HG02798 (cell line): ENCODE results near the gene ALDH5A1.

Source experiments
- ATAC-seq: cut with Tn5 transposase; IDR thresholded peaks from one replicate; pipeline ENCODE4 v1.9.1; 2021; ENCODE audit warnings: mild to moderate bottlenecking; ENCODE audit not compliant: unreplicated experiment, poor library complexity

Gene ALDH5A1

DNA sequence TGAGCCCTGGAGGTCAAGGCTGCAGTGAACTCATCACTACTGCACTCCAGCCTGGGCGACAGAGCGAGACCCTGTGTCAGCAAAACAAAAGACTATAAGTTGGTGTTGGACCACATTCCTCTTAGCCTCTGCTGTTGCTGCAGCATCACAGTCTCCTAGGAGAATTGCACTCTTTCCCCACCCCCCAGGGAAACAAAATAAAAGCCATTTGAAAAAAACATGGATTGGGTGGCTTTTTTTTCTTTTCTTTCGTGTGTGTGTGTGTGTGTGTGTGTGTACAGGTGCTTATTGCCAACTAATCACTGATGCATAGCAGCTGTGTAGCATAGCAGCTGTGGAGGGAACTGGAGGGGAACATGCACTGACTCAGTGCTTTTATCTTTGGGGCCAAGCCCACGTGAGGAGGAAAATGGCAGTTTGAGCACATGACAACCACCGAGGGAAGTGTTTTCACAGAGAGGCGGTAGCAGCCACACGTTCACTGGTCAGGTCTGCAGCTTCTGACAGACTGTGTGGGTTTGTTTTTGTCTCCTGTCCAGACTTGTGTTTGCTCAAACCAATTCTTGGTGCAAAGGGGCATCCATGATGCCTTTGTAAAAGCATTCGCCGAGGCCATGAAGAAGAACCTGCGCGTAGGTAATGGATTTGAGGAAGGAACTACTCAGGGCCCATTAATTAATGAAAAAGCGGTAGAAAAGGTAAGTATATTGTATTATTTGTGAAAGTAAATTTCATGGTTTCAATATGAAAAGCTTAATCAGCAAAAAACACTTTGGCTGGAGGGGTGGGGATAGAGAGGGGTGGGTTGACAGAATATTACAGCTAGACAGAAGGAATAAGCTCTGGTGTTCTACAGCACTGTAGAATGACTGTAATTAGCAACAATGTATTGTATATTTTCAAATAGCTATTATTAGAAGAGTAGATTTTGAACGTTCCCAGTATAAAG, 27.7 kb downstream of the ALDH5A1 start:
- ATAC-seq = no peak

DNA sequence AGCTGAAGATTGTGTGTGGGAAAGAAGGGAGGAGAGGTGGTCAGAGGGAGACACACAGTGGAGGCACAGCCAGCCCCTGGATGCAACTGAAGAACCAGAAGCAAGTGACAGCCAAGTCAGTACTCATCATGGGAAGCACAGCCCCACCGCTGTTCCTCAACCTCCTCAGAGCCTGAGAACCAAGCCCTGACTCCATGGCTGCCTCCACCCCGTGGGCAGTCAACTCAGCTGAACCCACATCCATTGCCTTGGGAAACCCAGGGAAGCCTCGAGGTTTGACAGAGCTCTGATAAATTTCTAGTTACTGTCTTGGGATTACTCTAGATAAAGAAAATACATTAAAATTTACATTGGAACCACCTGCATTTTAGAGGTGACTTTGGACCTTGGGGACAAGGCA, 29.6 kb downstream of the ALDH5A1 start:
- no peak for ATAC-seq

DNA sequence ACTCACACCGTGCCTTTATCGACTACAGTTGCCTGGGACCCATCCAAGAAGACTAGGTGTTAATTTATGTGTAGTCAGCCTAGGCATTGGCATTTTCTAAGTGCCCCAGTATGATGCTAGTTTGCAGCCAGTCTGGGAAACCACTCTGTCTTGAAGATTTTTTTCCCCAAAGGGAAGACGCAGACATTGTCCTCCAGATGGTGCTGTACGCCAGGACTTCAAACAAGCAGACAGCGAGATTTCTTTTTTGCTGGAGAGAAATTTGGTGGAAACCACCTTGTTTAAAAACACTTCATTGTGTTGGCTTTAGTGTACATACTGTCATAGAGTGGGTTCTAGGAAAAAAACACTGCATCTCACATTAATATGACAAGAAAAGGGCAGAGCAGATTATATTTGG, 30.0 kb downstream of the ALDH5A1 start:
- ATAC-seq = no peak

DNA sequence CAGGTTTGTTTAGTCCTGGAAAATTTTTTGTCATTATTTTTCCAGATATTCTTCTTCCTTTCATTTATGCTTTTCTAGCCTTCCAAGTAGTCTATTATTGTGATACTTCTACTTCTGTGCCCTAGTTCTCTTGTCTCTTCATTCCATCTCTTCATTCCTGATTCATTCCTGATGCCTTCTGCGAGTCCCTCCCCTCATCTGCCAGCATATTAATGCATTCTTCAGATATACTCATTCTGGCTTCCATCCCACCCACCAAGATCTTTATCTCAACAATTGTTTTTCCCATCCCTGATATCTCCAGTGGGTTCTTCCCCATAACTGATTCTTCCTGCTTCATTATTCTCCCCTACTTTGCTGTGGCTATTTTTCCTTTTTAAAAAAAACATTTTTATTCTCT, 35.2 kb downstream of the ALDH5A1 start:
- no peak for ATAC-seq

DNA sequence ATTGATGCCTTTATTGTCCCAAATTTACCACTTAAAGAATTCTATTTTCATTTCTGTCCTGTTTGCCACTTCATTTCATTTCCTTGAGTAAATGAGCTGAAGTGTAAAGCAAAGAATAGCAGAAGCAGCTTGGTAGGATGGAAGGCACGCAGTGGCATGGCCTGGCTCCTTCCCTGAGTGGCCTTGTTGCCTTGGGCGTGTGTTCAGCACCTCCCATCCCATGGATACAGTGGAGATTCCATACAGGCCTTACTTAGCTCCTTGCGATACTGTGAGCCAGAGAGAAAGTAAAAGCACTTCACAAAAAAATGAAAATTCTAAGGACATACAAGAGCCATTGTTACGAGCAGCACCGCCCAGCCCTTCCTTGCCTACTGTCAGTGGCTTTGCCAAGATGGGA, 39.6 kb downstream of the ALDH5A1 start:
- ATAC-seq = no peak

DNA sequence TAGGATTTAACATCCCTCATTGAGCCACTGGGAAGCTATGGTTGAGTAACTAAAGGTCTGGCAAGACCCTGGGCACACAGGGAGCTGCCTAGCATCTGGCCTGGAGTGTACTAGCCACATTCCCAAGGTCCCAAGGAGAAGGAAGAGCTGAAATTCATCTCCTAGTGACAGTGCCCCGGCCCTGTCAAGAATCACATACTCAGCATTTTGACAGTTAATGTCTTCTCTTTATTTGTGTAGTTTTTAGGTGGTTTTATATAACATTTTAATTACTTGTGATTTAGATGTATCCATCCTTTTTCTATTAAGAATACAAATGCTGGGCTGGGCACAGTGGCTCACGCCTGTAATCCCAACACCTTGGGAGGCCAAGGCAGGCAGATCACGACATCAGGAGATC, 40.4 kb downstream of the ALDH5A1 start:
- no peak for ATAC-seq

DNA sequence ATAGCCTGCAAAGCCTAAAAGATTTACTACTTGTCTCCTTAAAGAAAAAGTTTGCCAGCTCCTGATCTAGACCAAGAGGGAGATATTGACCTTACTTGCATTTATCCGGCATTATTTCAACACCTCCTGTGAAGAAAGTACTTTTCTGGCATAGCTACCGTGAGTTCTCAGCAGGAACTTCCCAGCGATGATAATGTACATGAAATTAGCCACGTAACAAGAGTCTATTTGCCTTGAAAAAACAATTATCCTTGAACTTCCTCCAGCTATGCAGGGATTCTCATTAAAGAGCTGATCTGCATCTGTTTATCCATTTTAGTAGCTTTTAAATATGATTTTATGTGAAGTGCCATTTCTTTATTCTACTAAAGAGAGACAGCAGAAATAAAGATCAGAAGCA, 41.7 kb downstream of the ALDH5A1 start:
- ATAC-seq = no peak

DNA sequence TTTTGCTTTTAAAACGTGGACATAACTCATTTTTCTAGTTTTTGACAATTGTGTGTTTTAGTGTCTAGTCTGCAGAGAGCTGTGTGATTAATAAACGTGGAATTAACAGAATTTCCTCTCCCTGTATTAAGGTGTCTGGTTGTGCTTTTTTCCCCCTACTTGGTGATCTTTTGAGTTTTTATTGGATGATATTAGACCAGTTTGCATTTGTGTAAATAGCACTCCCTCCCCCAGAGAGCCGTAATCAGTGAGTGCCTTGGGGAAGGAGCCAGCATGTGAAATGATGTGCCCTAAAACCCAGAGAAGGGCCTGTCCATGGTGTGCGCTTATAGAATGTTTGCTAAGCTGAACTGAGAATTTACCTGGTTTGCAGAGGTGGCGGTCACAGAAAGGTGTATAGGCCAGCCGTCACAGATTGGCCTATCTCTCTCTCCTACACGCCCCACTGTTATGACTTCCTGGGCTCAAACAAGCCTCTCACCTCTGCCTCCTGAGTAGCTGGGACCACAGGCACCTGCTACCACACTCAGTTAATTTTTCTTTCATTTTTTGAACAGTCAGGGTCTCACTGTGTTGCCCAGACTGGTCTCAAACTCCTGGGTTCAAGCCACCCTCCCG, 42.4 kb downstream of the ALDH5A1 start:
- ATAC-seq = no peak

DNA sequence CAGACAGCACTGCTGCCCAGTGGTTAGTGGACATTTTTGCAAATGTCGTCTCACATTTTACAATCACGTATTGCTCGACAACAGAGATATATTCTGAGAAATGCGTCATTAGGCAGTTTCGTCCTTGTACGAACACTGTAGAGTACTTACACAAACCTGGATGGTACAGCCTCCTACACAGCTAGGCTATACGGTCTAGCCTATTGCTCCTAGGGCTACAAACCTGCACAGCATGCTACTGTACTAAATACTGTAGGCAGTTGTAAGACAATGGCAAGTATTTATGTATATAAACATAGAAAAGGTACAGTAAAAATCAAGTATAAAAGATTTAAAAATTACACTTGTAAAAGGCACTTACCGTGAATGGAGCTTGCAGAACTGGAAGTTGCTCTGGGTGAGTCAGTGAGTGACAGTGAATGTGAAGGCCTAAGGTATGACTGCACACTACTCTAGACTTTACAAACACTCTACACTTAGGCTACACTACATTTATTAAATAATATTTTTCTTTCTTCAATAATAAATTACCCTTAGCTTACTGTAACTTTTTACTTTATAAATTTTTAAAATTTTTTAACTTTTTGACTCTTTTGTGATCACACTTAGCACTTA, 43.1 kb downstream of the ALDH5A1 start:
- no peak for ATAC-seq

DNA sequence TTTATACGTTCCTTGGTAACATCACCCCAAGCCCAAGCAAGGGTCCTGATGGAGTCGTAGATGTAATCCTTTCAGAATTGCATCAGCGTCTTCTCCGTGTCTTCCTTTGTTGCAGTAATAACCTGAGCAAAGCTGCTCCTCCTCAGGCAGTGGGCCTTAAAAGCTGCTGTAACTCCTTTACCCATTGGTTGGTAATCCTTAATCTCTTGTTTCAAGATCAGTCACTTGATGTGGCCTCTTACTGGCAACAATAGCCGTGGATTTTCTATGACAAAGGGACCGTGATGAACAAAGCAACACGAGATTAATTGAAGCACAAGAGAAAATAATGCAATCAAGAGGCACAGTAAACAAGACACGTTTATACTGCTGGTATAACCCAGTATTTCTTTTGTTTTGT, 44.6 kb downstream of the ALDH5A1 start:
- no peak for ATAC-seq

DNA sequence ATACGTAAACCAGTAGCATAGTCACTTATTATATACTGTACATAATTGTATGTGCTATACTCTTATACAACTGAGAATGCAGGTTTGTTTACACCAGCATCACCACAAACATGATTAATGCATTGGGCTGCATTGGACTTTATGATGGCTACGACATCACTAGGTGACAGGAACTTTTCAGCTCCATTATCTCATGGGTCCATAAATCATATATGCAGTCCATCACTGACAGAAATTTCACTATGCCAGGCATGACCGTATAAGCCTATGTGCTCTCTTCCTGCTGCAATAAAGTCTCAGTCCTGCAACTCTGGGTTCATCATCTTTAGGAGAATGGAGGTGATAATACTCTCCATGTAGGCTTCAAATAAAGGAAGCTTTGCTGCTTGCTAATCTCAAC, 45.4 kb downstream of the ALDH5A1 start:
- ATAC-seq = no peak

DNA sequence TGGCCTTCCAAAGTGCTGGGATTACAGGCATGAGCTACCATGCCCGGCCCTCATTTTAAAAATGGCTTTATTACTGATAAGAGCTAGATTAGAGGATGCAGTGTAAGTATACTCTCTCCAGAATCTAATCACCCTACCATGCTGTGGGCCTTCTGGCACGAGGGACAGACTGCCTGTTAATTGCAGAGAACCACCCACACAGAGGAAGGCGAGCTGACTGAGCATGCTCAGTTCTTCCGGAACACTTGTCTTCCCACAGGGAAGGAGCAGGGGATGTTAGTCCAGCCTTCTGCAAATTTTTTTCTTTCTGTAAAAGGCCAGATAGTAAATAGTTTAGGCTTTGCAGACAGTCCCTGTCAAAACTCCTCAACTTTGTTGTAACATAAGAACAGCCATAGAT, 48.9 kb downstream of the ALDH5A1 start:
- ATAC-seq = no peak

DNA sequence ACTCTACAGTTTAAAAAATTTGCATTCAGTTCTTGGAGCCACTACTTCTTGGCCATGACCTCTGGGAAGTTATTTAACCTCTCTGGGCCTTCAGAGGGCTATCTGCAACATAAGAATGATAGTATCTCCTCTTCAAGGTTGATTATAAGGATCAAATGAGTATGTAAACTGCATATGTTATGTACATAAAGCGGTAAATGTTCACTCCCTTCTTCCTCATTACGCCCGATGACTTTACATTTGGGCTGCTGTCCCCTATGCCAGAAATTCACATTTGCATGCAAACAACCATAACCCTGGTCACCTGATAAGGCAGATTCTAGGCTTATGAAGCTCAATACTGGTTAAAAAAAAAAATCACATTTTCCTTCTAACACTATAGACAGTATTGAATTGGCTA, 50.4 kb downstream of the ALDH5A1 start:
- no peak for ATAC-seq

DNA sequence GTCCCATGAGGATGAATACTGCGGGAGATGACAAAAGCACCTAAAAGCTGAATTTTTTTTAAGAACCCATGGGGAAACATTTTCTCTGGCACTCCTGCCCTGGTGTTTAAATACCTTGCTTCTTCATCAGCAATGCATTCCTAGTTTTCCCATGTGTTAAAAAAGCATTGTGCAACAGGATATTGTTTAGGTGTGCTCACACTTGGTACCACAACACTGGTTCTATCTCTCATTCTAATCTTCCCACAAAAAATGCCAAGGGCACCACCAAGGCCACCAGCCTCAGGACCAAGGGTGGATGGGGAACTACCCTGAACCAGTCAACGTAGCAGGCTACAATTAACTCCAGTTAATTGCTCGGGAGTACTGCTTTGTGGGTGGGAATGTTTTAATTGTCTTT, 50.9 kb downstream of the ALDH5A1 start:
- ATAC-seq = no peak

DNA sequence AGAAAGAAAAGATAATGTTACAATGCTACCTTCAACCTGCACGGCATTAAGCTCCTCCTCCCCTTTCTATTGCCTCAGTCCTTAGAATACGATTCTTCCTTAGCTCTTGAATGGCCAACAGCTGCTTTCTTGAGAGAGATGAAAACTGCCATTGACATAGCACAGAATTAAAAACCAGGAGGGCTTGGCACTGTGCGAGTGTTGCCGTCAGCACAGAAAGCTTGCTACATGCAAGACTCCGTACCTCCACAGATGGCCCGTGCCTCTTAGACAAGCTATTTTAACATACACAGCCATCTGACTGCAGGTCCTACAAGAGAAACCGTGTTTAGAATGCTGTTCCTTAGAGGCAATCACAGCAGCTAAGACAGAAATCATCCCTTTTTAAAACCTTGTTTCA, 51.7 kb downstream of the ALDH5A1 start:
- ATAC-seq = no peak

DNA sequence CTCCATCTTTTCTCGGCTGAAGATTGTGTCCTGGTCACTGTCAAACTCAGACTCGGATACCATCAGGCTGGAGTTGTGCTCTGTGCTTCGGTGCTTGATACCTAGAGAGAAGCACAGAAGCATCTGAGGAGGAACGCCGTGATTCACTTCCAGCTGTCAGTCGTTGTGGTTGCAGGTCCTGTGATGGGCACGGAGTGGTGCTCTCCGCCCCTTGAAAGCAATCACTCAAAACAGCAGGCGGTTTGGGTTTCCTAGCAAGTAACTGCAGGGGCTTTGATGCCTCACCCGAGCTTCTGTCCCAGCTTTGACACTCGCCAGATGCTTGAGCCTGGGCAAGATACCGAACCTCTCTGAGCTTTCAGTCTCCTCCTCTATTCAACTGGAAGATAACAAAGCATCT, 52.5 kb downstream of the ALDH5A1 start:
- peak; percentile 62 for ATAC-seq

DNA sequence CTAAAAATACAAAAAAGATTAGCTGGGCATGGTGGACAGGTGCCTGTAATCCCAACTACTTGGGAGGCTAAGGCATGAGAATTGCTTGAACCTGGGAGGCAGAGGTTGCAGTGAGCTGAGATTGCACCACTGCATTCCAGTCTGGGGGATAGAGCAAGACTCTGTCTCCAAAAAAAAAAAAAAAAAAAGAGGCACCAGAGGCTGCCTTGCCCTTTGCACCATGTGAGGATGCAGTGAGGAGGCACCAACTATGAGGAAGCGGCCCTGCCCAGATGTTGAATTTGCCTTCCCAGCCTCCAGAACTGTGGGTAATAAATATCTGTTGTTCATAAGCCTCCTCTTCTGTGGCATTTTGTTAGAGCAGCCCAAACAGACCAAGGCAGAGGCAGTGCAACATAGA, 54.4 kb downstream of the ALDH5A1 start:
- no peak for ATAC-seq

DNA sequence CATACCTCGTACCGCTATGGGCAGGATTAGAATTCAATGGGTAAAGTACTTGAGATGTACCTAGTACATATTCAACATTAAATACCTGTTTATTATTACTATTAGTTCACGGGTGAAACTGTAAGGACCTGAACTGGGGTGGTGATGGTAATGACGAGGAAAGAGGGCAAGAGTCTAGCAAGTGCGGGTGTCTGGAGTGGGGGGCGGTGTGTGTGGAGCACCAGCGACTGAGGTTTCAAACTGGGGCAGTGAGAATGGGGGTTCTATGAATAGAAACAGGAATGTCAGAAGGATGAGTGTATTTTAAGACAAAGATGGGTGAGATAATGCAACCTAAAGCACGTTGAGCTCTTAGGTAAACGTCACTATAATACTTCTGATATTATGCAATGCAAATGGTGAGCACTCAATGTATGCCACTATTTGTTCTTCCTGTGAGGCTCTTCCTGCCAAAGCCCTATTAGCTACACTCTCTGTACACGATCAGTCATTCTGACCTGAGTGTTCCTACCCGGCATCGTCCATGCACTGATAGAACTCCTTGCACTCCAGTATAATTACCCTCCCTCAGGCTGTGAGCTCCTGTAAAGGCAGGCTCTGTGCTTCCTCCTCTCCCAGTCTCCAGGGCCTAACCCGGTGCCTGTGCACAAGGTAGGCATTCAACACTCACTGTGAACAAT, 55.0 kb downstream of the ALDH5A1 start:
- no peak for ATAC-seq

DNA sequence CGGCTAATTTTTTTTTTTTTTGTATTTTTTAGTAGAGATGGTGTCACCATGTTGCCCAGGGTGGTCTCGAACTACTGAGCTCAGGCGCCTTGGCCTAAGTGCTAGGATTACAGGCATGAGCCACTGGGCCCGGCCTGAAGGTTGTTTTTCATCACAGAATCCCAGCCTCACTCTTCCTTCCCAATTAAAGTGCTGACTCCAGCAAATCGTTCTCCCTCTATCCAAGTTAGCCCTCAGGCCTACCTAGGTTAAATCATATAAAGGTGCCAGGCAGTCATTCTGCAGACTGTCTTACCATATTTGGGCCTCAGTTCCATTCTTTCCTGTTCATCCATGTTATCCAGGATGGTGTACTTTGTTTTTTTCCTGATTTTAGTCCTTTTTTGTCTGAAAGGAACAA, 56.4 kb downstream of the ALDH5A1 start:
- ATAC-seq = no peak

DNA sequence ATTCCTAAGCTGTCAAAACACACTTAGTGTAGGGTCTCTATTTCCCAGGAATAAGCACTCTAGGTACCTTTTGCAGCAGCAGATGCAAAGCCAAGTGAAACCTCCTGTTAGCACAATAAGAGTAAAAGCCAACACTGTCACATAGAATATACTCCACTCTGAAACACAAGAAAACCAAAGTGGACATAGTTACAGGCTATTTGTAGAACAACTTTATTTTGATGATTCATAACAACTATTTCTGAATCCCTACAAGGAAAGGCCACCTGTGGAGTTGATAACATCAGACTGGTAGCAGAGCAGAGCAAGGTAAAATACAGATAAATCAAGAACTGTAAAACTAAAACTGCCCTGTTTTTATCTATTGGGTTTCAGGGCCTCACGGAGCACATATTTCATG, 59.7 kb downstream of the ALDH5A1 start:
- ATAC-seq = no peak

DNA sequence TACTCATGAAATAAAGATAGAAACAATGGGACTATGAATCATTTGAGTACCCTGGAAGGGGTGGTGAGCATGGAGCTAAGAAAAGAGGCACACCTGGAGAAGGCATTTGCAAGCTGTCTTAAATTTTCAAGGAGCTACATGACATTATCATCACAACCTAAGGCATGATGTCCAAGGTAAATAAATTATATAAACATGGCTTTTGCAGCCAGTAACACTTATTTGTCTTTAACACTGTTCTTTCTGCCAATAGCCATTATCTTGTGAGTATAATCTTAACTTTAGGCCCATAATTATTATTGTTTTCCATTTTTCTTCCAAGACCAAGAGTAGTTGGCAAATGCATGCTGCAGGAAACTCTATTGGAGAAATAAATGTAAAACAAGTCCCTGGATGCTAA, 63.7 kb downstream of the ALDH5A1 start:
- no peak for ATAC-seq
